Measurements from ENCODE around the gene HOXB9. TPM values are rescaled to one million over a fixed set of nuclear protein-coding genes. Genes with fewer than 3 reads are reported as not detected.
A peak's percentile ranks its signal among the peaks of the same experiment; 100 is the strongest.

Gene HOXB9
- polyA plus RNA-seq, 6 donors from 2014 or later = not detected

GRCh38 chr17:48586355-48587258 is 39.6 kb downstream of the HOXB9 start:
- Mint-ChIP-seq H3K4me3 (peak overlapping the region; percentile 70 to 96 (median 89)), H3K27ac (peak overlapping the region in 4 of 6 donors; percentile 41 to 93 (median 76)), H3K4me1 (peaks cover 36 to 56% (median 41%) of the 10 kb centered on the region in 3 donors), H3K36me3 (no peaks in the 10 kb centered on the region), H3K9me3 (no peaks in the 10 kb centered on the region), H3K27me3 (peaks cover 75 to 100% (median 97%) of the 10 kb centered on the region in 3 donors)
- ATAC-seq (ENCODE audit: low read depth in 2 of 2) (no peak), DNase-seq (no peak)

DNA sequence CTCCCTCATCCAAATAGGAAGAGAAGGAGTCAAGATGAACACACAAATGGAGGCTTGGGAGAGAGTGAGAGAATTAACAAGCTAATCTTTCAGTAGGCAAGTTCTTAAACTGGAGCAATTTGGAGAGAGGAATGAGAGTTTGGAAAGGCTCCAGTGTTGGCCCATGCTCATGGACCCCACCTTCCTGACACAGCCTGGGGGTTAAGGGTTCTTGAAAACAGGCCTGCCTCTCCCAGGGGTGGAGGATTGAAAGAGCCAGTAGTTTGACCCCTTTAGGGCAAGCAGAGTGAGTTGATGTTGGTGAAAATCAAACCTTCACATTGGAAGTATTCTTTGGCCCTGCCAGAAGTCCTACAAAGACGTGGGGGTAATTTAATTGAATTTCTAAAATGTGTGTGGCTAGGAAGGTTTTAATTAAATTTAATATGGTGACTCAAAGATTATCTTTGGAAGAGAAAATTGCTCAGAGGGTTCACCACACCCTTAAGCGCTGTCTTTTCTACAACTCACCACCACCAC is 41.9 kb downstream of the HOXB9 start:
- Mint-ChIP-seq H3K4me3 (peak overlapping the region in 4 of 8 donors; percentile 9 to 91 (median 56)), H3K27ac (no peak overlapping the region), H3K4me1 (peaks cover 41 to 60% (median 42%) of the 10 kb centered on the region in 3 donors), H3K9me3 (peaks cover 0 to 2% (median 0%) of the 10 kb centered on the region in 7 donors), H3K36me3 (no peaks in the 10 kb centered on the region), H3K27me3 (peaks cover 75 to 100% (median 97%) of the 10 kb centered on the region in 3 donors)
- DNase-seq = no peak
- ATAC-seq (ENCODE audit: low read depth in 2 of 2) = no peak

DNA sequence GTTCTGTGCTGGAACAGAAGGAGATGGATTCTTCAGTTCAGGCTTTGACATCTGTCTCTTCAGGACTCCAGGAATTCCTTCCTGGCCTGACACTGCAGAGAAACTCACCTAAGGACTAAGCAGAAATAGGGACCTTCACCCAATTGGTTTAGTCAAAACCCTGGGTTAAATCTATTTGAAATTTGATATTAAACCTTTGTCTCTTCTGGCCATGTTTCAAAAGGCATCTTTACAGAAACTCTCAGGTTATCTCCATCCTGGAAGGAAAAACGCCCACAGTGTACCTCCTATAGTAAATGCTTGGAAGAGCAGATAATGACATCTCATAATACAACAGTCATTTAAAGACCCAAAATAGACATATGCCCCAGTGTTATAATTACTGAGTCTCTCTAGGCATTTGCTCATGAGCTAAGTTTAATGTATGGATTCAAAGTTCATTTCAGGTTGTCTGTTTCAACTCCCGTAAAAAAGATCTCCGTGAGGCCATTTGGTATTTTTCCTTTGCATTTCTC is 42.4 kb downstream of the HOXB9 start:
- peaks cover 0 to 2% of the 10 kb centered on the region in 2 donors for H3K36me3 Mint-ChIP-seq
- H3K4me1 Mint-ChIP-seq = peaks cover 45 to 64% (median 47%) of the 10 kb centered on the region in 3 donors
- H3K4me3 Mint-ChIP-seq = peak overlapping the region in 3 of 8 donors; percentile 75 to 91 (median 88)
- DNase-seq (no peak), ATAC-seq (ENCODE audit: low read depth in 2 of 2) (no peak)
- peaks cover 76 to 100% (median 97%) of the 10 kb centered on the region in 3 donors for H3K27me3 Mint-ChIP-seq
- peaks cover 0 to 4% (median 0%) of the 10 kb centered on the region in 7 donors for H3K9me3 Mint-ChIP-seq
- peak overlapping the region in 1 of 6 donors; percentile 45 for H3K27ac Mint-ChIP-seq

DNA sequence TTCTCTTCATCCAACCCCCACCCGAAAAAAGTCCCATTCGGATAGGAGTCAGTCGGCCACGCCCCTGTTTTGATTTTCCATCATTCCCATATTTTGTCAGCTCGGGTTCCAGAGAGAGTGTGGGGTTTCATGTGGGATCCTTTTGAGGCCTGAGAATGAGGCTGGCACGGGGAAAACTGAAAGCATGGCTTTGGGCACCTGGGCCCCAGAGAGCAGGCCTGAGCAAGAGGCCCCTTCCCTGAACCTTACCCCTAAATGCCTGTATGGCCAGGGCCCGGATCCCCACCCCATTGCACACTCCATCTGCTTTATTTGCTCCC is 43.4 kb downstream of the HOXB9 start:
- Mint-ChIP-seq H3K27ac (peak overlapping the region in 2 of 6 donors; percentile 16 to 81), H3K4me1 (peaks cover 51 to 67% (median 52%) of the 10 kb centered on the region in 3 donors), H3K36me3 (peaks cover 0 to 8% of the 10 kb centered on the region in 2 donors), H3K9me3 (peaks cover 0 to 5% (median 0%) of the 10 kb centered on the region in 7 donors), H3K27me3 (peaks cover 68 to 94% (median 92%) of the 10 kb centered on the region in 3 donors), H3K4me3 (peak overlapping the region; percentile 68 to 91 (median 81))
- DNase-seq = no peak
- no peak for ATAC-seq (ENCODE audit: low read depth in 2 of 2)

- Mint-ChIP-seq H3K4me3 (peak overlapping the region in 7 of 8 donors; percentile 20 to 94 (median 82)), H3K27me3 (peaks cover 50 to 87% (median 81%) of the 10 kb centered on the region in 3 donors), H3K9me3 (peaks cover 0 to 5% (median 0%) of the 10 kb centered on the region in 7 donors), H3K36me3 (peaks cover 0 to 8% of the 10 kb centered on the region in 2 donors), H3K4me1 (peaks cover 45 to 64% (median 50%) of the 10 kb centered on the region in 3 donors), H3K27ac (peak overlapping the region in 3 of 6 donors; percentile 10 to 93 (median 92))
- ATAC-seq (ENCODE audit: low read depth in 2 of 2) (no peak), DNase-seq (no peak)
Measured at GRCh38 chr17:48579760-48580554, 46.2 kb downstream of the HOXB9 start.

DNA sequence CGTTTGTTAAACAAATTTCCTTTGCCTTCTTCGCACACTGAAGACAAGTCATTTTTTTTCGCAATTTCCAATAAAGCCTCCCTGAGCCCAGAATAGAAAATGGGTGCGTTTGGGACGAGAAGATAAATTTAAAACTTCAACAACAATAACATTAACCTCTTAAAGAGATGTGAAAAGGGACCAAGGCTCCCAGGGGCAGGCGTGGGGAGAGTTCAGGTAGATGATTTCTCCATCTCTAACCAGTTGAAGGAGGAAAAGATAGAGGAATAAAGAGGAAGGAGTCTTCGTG is 46.7 kb downstream of the HOXB9 start:
- Mint-ChIP-seq H3K27me3 (peaks cover 55 to 87% (median 78%) of the 10 kb centered on the region in 3 donors), H3K4me3 (peak overlapping the region in 6 of 8 donors; percentile 29 to 94 (median 90)), H3K9me3 (peaks cover 0 to 5% (median 0%) of the 10 kb centered on the region in 7 donors), H3K4me1 (peaks cover 43 to 60% (median 47%) of the 10 kb centered on the region in 3 donors), H3K36me3 (peaks cover 0 to 8% of the 10 kb centered on the region in 2 donors), H3K27ac (peak overlapping the region in 2 of 6 donors; percentile 31 to 94)
- DNase-seq (no peak), ATAC-seq (ENCODE audit: low read depth in 2 of 2) (no peak)

DNA sequence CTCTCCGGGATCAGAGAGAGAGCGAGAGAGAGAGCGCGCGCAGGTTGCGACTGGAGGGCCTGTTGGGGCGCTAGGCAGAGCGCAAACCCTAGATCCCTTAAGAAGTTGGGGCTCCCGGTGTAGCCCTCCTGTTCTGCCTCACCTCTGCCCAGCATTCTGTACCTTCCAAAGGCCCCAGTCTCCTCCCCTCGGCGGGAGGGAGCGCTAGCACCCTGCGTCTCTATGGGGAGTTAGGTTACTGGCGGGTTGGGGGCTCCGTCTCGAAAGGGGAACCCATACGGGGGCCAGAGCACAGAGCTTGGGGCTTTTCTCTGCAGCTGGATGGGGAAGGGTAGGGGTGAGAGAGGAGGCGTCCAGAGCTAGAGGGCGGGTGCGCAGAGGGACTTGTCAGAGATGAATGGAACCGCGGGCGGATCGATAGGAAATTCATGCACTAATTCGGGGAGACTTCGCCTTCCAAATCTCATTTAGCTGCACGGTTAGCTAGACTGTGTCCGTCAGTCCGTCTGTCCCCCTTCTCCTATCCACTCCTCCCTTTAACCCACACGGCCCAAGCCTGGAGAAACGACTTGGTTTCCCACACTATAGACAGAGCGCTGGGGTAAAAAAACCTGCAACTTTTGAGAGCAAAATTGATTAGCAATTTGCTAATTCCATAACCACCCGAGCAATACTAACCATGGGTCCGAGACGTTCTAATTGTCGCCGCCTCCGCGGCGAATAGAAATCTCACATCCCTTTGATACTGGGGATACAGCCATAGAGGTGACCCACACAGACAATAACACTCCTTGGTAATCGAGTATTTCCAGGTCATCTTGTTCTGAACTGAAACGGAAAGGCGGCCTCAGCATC is 47.3 kb downstream of the HOXB9 start:
- H3K36me3 Mint-ChIP-seq = peaks cover 0 to 8% of the 10 kb centered on the region in 2 donors
- ATAC-seq (ENCODE audit: low read depth in 2 of 2) = peak; percentile 35 to 45
- peaks cover 43 to 60% (median 47%) of the 10 kb centered on the region in 3 donors for H3K4me1 Mint-ChIP-seq
- H3K4me3 Mint-ChIP-seq = peak overlapping the region; percentile 71 to 94 (median 91)
- DNase-seq = no peak
- peaks cover 0 to 5% (median 0%) of the 10 kb centered on the region in 7 donors for H3K9me3 Mint-ChIP-seq
- peaks cover 54 to 86% (median 78%) of the 10 kb centered on the region in 3 donors for H3K27me3 Mint-ChIP-seq
- peak overlapping the region in 4 of 6 donors; percentile 54 to 94 (median 78) for H3K27ac Mint-ChIP-seq

- peak within 1 kb of the TSS; percentile 71 to 94 (median 91) for H3K4me3 Mint-ChIP-seq
- peak within 1 kb of the TSS; percentile 29 to 94 (median 65) for H3K27ac Mint-ChIP-seq
- peaks cover 55 to 86% (median 77%) of the 10 kb centered on the region in 3 donors for H3K27me3 Mint-ChIP-seq
- peak; percentile 55 to 60 for ATAC-seq (ENCODE audit: low read depth in 2 of 2)
- H3K36me3 Mint-ChIP-seq = peaks cover 0 to 8% of the 10 kb centered on the region in 2 donors
- DNase-seq = peak; percentile 61
- H3K4me1 Mint-ChIP-seq = peaks cover 40 to 58% (median 53%) of the 10 kb centered on the region in 3 donors
- peaks cover 0 to 5% (median 0%) of the 10 kb centered on the region in 7 donors for H3K9me3 Mint-ChIP-seq
Measured at GRCh38 chr17:48577946-48578615, 48.1 kb downstream of the HOXB9 start, which contains the start of gene HOXB4. Gene HOXB4 (minus strand): TSS chr17:48578350. CDS start chr17:48578319, 31 bp downstream.

- Mint-ChIP-seq H3K27ac (peak overlapping the region in 2 of 6 donors; percentile 30 to 68), H3K4me1 (peaks cover 35 to 53% (median 52%) of the 10 kb centered on the region in 3 donors), H3K4me3 (peak overlapping the region; percentile 62 to 91 (median 86)), H3K27me3 (peaks cover 52 to 86% (median 75%) of the 10 kb centered on the region in 3 donors), H3K36me3 (peaks cover 0 to 8% of the 10 kb centered on the region in 2 donors), H3K9me3 (peaks cover 0 to 5% (median 0%) of the 10 kb centered on the region in 7 donors)
- ATAC-seq (ENCODE audit: low read depth in 2 of 2) = peak in 1 of 2 donors; percentile 7
- DNase-seq = no peak
Measured at GRCh38 chr17:48577330-48577945, 48.7 kb downstream of the HOXB9 start.

DNA sequence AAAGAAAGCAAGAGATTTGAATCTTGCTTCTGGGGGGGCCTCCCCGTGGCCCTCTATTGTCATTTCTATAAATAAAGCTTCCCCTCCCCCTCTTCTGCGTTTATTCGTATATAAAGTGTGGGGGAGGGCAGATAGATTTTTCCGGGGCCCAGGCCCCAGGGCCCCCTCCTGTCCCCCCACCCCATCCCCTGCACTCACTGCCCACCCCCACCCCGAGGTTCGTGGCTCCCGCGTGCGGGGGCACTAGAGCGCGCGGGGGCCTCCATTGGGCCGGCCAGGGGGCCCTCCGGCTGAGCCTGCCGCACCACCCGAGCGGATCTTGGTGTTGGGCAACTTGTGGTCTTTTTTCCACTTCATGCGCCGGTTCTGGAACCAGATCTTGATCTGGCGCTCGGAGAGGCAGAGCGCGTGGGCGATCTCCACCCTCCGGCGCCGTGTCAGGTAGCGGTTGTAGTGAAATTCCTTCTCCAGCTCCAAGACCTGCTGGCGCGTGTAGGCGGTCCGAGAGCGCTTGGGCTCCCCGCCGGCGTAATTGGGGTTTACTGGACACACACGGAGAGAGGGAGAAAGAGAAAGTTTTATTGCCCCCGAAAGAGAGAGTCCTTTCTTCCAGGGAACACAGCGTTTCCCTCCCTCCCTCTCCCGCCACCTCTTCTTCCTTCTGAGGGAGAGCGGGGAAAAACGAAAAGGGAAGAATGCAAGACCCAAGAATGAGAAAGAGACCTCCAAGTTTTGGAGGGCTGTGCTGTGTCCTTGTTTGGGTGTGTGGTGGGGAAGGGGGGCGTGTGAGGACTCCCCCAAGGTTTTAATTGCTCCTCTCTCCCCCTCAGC is 49.5 kb downstream of the HOXB9 start:
- H3K4me1 Mint-ChIP-seq = peaks cover 35 to 52% (median 48%) of the 10 kb centered on the region in 3 donors

More for the DNA sequence above, 49.5 kb downstream of the HOXB9 start:
- no peak for DNase-seq
- Mint-ChIP-seq H3K27me3 (peaks cover 53 to 86% (median 77%) of the 10 kb centered on the region in 3 donors), H3K4me3 (peak overlapping the region; percentile 69 to 91 (median 86)), H3K9me3 (peaks cover 0 to 5% (median 0%) of the 10 kb centered on the region in 7 donors), H3K27ac (peak overlapping the region in 4 of 6 donors; percentile 42 to 89 (median 50)), H3K36me3 (peaks cover 0 to 8% of the 10 kb centered on the region in 2 donors)
- ATAC-seq (ENCODE audit: low read depth in 2 of 2) = no peak
